ENCODE results near the gene RCOR1.

The RCOR1 gene

DNA sequence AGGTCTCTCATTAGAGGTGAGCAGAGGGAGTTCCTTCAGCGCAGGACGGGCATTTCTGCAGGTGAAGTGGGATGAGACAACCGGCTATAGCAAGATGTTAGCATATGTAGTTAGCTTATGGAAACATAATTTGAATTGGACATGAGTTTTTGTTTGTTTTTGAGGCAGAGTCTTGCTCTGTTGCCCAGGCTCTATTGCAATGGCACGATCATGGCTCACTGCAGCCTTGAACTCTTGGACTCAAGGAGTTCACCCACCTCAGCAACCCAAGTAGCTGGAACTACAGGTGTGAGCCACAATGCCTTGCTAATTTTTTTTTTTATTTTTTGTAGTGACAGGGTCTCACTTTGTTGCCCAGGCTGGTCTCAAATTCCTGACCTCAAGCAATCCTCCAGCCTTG, 69.2 kb downstream of the RCOR1 start:
- Histone ChIP-seq H2AFZ (ENCODE audit: low read depth) (no peak overlapping the region), H3K4me1 (ENCODE audit: low read depth, poor library complexity, severe bottlenecking) (no peaks in the 10 kb centered on the region), H3K27ac (no peak overlapping the region), H3K4me3 (IDR thresholded peaks at IDR 0.05; ENCODE audit: insufficient read depth, low read depth, low read length) (no peak overlapping the region), H3K4me2 (no peak overlapping the region), H3K27me3 (ENCODE audit: insufficient read depth, low read depth) (no peaks in the 10 kb centered on the region), H3K9ac (no peak overlapping the region), H3K79me2 (ENCODE audit: insufficient read depth, low read depth) (peaks cover 5% of the 10 kb centered on the region; the same call in 1 of the 2 replicates), H4K20me1 (ENCODE audit: insufficient read depth) (no peaks in the 10 kb centered on the region), H3K36me3 (ENCODE audit: insufficient read depth) (no peaks in the 10 kb centered on the region)
- TF ChIP-seq, protein P1, sequence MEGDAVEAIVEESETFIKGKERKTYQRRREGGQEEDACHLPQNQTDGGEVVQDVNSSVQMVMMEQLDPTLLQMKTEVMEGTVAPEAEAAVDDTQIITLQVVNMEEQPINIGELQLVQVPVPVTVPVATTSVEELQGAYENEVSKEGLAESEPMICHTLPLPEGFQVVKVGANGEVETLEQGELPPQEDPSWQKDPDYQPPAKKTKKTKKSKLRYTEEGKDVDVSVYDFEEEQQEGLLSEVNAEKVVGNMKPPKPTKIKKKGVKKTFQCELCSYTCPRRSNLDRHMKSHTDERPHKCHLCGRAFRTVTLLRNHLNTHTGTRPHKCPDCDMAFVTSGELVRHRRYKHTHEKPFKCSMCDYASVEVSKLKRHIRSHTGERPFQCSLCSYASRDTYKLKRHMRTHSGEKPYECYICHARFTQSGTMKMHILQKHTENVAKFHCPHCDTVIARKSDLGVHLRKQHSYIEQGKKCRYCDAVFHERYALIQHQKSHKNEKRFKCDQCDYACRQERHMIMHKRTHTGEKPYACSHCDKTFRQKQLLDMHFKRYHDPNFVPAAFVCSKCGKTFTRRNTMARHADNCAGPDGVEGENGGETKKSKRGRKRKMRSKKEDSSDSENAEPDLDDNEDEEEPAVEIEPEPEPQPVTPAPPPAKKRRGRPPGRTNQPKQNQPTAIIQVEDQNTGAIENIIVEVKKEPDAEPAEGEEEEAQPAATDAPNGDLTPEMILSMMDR (conservative IDR thresholded peaks at IDR 0.05; ENCODE audit: low read depth, low read length), result no peak

DNA sequence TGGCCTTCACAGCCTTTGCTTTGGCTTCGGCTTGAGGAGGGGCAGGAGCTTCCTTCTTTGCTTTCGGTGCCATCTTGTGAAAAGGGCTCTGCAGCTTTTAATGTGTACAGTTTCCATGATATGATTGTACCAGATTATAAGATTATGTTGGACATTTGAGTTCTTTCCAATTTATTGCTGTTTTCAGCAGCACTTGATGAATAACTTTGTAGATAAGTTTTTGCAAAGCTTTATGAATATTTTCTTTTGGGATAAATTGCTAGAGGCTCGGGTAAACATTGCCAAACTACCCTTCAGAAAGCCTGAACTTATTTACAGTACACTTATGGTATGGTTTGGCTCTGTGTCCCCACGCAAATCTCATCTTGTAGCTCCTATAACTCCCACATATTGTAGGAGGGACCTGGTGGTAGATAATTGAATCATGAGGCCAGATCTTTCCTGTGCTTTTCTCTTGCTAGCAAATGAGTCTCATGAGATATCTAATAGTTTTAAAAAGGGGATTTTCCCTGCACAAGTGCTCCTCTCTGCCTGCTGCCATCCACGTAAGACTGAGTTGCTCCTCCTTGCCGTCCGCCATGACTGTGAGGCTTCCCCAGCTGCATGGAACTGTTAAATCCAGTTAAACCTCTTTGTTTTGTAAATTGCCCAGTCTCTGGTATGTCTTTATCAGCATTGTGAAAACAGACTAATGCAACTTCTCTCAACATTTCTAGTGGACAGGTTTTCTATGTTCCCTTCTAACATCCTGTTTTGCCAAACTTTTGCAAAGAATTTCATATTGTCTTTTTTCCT, 70.4 kb downstream of the RCOR1 start:
- TF ChIP-seq, protein P1 (conservative IDR thresholded peaks at IDR 0.05; ENCODE audit: low read depth, low read length), result no peak
- H3K27ac ChIP-seq, result no peak overlapping the region
- H3K4me3 ChIP-seq (IDR thresholded peaks at IDR 0.05; ENCODE audit: insufficient read depth, low read depth, low read length), result no peak overlapping the region
- no peaks in the 10 kb centered on the region for H4K20me1 ChIP-seq (ENCODE audit: insufficient read depth)
- no peak overlapping the region for H3K9ac ChIP-seq
- H3K27me3 ChIP-seq (ENCODE audit: insufficient read depth, low read depth), result no peaks in the 10 kb centered on the region
- H3K36me3 ChIP-seq (ENCODE audit: insufficient read depth), result no peaks in the 10 kb centered on the region
- no peaks in the 10 kb centered on the region for H3K4me1 ChIP-seq (ENCODE audit: low read depth, poor library complexity, severe bottlenecking)
- no peak overlapping the region for H2AFZ ChIP-seq (ENCODE audit: low read depth)
- no peaks in the 10 kb centered on the region; the same call in 1 of the 2 replicates for H3K79me2 ChIP-seq (ENCODE audit: insufficient read depth, low read depth)
- H3K4me2 ChIP-seq, result no peak overlapping the region

DNA sequence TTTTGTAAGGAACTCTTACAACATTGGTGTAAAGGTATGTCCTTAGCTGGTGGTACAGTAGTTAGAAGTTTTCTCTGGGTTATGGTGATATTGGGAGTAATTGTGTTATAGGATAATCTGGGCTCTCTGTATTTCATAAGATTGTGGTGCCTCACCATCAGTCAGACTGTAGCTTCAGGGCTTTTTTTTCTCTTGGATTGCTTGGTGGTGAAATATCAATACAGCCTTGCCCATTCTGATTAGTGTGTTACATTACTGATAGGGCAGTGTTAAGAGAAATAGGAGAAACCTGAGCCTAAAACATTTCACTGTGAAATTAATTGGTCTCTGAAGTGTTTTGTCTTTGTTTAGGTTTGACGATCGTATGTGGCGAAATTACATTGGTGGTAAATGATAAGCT, 71.0 kb downstream of the RCOR1 start:
- H3K79me2 ChIP-seq (ENCODE audit: insufficient read depth, low read depth), result no peaks in the 10 kb centered on the region; the same call in 1 of the 2 replicates
- H3K4me3 ChIP-seq (IDR thresholded peaks at IDR 0.05; ENCODE audit: insufficient read depth, low read depth, low read length), result no peak overlapping the region
- H3K4me1 ChIP-seq (ENCODE audit: low read depth, poor library complexity, severe bottlenecking), result no peaks in the 10 kb centered on the region
- no peak overlapping the region for H2AFZ ChIP-seq (ENCODE audit: low read depth)
- TF ChIP-seq, protein P1 (conservative IDR thresholded peaks at IDR 0.05; ENCODE audit: low read depth, low read length), result no peak
- no peak overlapping the region for H3K4me2 ChIP-seq
- H3K27ac ChIP-seq, result no peak overlapping the region
- H3K9ac ChIP-seq, result no peak overlapping the region
- no peaks in the 10 kb centered on the region for H4K20me1 ChIP-seq (ENCODE audit: insufficient read depth)
- H3K27me3 ChIP-seq (ENCODE audit: insufficient read depth, low read depth), result no peaks in the 10 kb centered on the region
- H3K36me3 ChIP-seq (ENCODE audit: insufficient read depth), result no peaks in the 10 kb centered on the region

DNA sequence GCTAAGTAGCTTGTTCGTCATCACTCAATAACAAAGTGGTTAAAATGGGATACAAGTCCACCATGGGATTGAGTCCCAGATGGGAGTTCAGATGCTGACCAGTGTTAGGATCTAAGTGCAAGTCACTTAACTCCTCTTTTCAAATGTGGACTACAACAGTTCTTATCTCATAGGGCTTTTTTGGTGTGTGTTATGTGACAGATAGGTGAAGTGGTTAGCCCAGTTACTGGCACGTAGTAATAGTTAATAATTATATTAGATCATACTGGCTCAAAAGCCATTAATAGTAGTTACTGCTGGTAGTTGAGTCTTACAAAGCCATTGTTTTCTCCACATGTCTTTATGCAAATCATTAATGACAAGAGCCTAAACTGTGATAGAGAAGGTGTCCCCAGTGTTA, 73.2 kb downstream of the RCOR1 start:
- TF ChIP-seq, protein P1 (conservative IDR thresholded peaks at IDR 0.05; ENCODE audit: low read depth, low read length), result no peak
- no peaks in the 10 kb centered on the region for H4K20me1 ChIP-seq (ENCODE audit: insufficient read depth)
- no peak overlapping the region for H3K27ac ChIP-seq
- H3K4me3 ChIP-seq (IDR thresholded peaks at IDR 0.05; ENCODE audit: insufficient read depth, low read depth, low read length), result no peak overlapping the region
- H3K9ac ChIP-seq, result no peak overlapping the region
- no peaks in the 10 kb centered on the region for H3K36me3 ChIP-seq (ENCODE audit: insufficient read depth)
- no peaks in the 10 kb centered on the region; the same call in 1 of the 2 replicates for H3K79me2 ChIP-seq (ENCODE audit: insufficient read depth, low read depth)
- no peaks in the 10 kb centered on the region for H3K4me1 ChIP-seq (ENCODE audit: low read depth, poor library complexity, severe bottlenecking)
- H3K27me3 ChIP-seq (ENCODE audit: insufficient read depth, low read depth), result no peaks in the 10 kb centered on the region
- H2AFZ ChIP-seq (ENCODE audit: low read depth), result no peak overlapping the region
- no peak overlapping the region for H3K4me2 ChIP-seq

Measured in KMS-11 (cell line).